ENCODE measurements around the gene PIWIL1.

The PIWIL1 gene

DNA sequence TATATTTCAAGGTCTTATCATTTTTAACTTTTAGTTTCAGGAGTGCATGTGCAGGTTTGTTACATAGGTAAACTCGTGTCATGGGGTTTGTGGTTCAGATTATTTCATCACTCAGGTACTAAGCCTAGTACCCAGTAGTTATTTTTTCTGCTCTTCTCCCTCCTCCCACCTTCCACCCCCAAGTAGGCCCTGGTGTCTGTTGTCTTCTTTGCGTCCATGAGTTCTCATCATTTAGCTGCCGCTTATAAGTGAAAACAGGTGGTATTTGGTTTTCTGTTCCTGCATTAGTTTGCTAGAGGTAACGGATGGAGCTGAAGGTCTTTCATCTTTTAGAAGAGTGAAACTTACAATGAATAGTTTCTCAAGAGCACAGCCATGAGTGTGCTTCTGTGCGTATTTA, 24.4 kb downstream of the PIWIL1 start:
- H3K27ac ChIP-seq: no peak overlapping the region
- H4K20me1 ChIP-seq: no peaks in the 10 kb centered on the region
- no peak overlapping the region for H3K9ac ChIP-seq
- no peaks in the 10 kb centered on the region for H3K36me3 ChIP-seq
- no peak overlapping the region for H3K4me2 ChIP-seq
- TF ChIP-seq Cebpa-rat (IDR thresholded peaks at IDR 0.05): no peak
- no peak overlapping the region for H3K4me3 ChIP-seq
- H3K4me1 ChIP-seq: peaks cover 0 to 16% (median 10%) of the 10 kb centered on the region in 10 experiments; a peak in 13 of 20 replicates
- H3K9me3 ChIP-seq (replicated peaks in 1 of 11): no peaks in the 10 kb centered on the region
- H3K27me3 ChIP-seq: no peaks in the 10 kb centered on the region

- Histone ChIP-seq H3K9me3 (replicated peaks in 1 of 11) (peaks cover 0 to 5% (median 0%) of the 10 kb centered on the region in 11 experiments; a peak in 2 of 22 replicates), H3K4me1 (peaks cover 0 to 4% (median 0%) of the 10 kb centered on the region in 10 experiments; a peak in 2 of 20 replicates), H3K27me3 (no peaks in the 10 kb centered on the region), H3K4me2 (no peak overlapping the region), H4K20me1 (no peaks in the 10 kb centered on the region), H3K4me3 (no peak overlapping the region), H3K27ac (no peak overlapping the region), H3K9ac (no peak overlapping the region), H3K36me3 (no peaks in the 10 kb centered on the region)
- no peak for TF ChIP-seq Cebpa-rat (IDR thresholded peaks at IDR 0.05)
Observed at GRCh38 chr12:130364578-130364977, 26.9 kb downstream of the PIWIL1 start.

DNA sequence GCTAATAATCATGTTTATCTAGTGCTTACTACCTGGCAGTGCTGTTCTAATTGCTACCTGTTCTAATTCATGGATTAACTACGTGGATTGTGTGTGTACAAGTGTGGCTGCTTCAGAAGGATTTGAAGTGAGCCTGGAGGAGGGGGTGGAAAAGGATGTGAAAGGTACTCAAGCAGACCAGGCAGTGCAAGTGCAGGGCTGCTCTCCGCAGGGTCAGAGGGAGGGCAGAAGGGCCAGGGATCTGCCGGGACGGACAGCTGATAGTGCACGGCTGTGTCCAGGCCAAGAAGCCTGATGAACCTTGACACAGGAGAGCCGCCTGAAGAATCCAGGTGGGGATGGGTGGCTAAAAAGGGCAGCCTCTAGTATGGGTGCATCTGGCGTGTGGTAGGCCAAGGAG, 28.5 kb downstream of the PIWIL1 start:
- H3K27ac ChIP-seq: no peak overlapping the region
- H3K27me3 ChIP-seq: no peaks in the 10 kb centered on the region
- peaks cover 0 to 4% (median 0%) of the 10 kb centered on the region in 10 experiments; a peak in 2 of 20 replicates for H3K4me1 ChIP-seq
- no peak overlapping the region for H3K4me2 ChIP-seq
- H3K4me3 ChIP-seq: no peak overlapping the region
- no peaks in the 10 kb centered on the region for H3K36me3 ChIP-seq
- peaks cover 0 to 5% (median 0%) of the 10 kb centered on the region in 11 experiments; a peak in 2 of 22 replicates for H3K9me3 ChIP-seq (replicated peaks in 1 of 11)
- no peak overlapping the region for H3K9ac ChIP-seq
- no peaks in the 10 kb centered on the region for H4K20me1 ChIP-seq
- no peak for TF ChIP-seq Cebpa-rat (IDR thresholded peaks at IDR 0.05)

- peaks cover 0 to 4% (median 0%) of the 10 kb centered on the region in 10 experiments; a peak in 2 of 20 replicates for H3K4me1 ChIP-seq
- peaks cover 0 to 5% (median 0%) of the 10 kb centered on the region in 11 experiments; a peak in 2 of 22 replicates for H3K9me3 ChIP-seq (replicated peaks in 1 of 11)
- peak overlapping the region in 1 of 11 experiments; percentile 12; a peak in 2 of 22 replicates for H3K4me2 ChIP-seq
- no peak for TF ChIP-seq Cebpa-rat (IDR thresholded peaks at IDR 0.05)
- no peaks in the 10 kb centered on the region for H3K27me3 ChIP-seq
- no peaks in the 10 kb centered on the region for H4K20me1 ChIP-seq
- H3K9ac ChIP-seq: no peak overlapping the region
- H3K36me3 ChIP-seq: no peaks in the 10 kb centered on the region
- H3K27ac ChIP-seq: no peak overlapping the region
- no peak overlapping the region for H3K4me3 ChIP-seq
Observed at GRCh38 chr12:130367003-130367402, 29.3 kb downstream of the PIWIL1 start.

- Histone ChIP-seq H3K9me3 (replicated peaks in 1 of 11) (peaks cover 0 to 5% (median 0%) of the 10 kb centered on the region in 11 experiments; a peak in 2 of 22 replicates), H3K4me1 (peaks cover 0 to 4% (median 0%) of the 10 kb centered on the region in 10 experiments; a peak in 2 of 20 replicates), H3K4me3 (no peak overlapping the region), H3K27ac (no peak overlapping the region), H3K27me3 (no peaks in the 10 kb centered on the region), H3K36me3 (no peaks in the 10 kb centered on the region), H4K20me1 (no peaks in the 10 kb centered on the region), H3K9ac (no peak overlapping the region), H3K4me2 (no peak overlapping the region)
- no peak for TF ChIP-seq Cebpa-rat (IDR thresholded peaks at IDR 0.05)
Observed at GRCh38 chr12:130367523-130367922, 29.8 kb downstream of the PIWIL1 start.

GRCh38 chr12:130369816-130370215, 32.1 kb downstream of the PIWIL1 start:
- H3K4me3 ChIP-seq: no peak overlapping the region
- peaks cover 0 to 5% (median 0%) of the 10 kb centered on the region in 11 experiments; a peak in 2 of 22 replicates for H3K9me3 ChIP-seq (replicated peaks in 1 of 11)
- H3K36me3 ChIP-seq: no peaks in the 10 kb centered on the region
- H4K20me1 ChIP-seq: no peaks in the 10 kb centered on the region
- H3K9ac ChIP-seq: no peak overlapping the region
- no peak for TF ChIP-seq Cebpa-rat (IDR thresholded peaks at IDR 0.05)
- no peak overlapping the region for H3K4me2 ChIP-seq
- peaks cover 0 to 4% (median 0%) of the 10 kb centered on the region in 10 experiments; a peak in 2 of 20 replicates for H3K4me1 ChIP-seq
- no peak overlapping the region for H3K27ac ChIP-seq
- no peaks in the 10 kb centered on the region for H3K27me3 ChIP-seq

- H3K9me3 ChIP-seq (replicated peaks in 1 of 11): peaks cover 0 to 5% (median 0%) of the 10 kb centered on the region in 11 experiments; a peak in 2 of 22 replicates
- TF ChIP-seq Cebpa-rat (IDR thresholded peaks at IDR 0.05): no peak
- H3K27ac ChIP-seq: no peak overlapping the region
- no peak overlapping the region for H3K4me3 ChIP-seq
- no peak overlapping the region for H3K9ac ChIP-seq
- peaks cover 0 to 8% (median 2%) of the 10 kb centered on the region in 10 experiments; a peak in 4 of 20 replicates for H3K4me1 ChIP-seq
- H3K4me2 ChIP-seq: no peak overlapping the region
- H3K27me3 ChIP-seq: no peaks in the 10 kb centered on the region
- no peaks in the 10 kb centered on the region for H4K20me1 ChIP-seq
- no peaks in the 10 kb centered on the region for H3K36me3 ChIP-seq
Observed at GRCh38 chr12:130371296-130371695, 33.6 kb downstream of the PIWIL1 start.

DNA sequence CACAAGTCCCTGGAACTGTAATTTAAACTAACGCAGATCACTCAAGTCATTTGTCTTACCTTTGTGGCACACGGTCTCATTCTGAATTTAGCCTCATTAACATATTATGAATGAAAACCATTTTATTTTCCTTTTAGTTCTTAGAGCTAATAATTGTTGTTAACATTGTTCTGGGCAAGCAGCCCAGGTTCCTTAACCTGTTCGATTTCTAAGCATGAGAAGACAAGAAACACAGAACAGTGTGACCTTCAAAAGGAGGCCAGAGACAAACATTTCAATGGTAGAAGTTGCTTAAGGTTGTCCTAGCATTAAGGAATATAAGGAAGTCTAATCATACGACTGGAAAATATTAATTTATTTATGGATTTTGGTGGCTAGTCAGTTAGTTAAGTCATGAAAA, 35.2 kb downstream of the PIWIL1 start:
- H3K4me1 ChIP-seq: peaks cover 0 to 8% (median 0%) of the 10 kb centered on the region in 10 experiments; a peak in 2 of 20 replicates
- H3K9ac ChIP-seq: no peak overlapping the region
- H4K20me1 ChIP-seq: no peaks in the 10 kb centered on the region
- H3K4me3 ChIP-seq: no peak overlapping the region
- H3K4me2 ChIP-seq: no peak overlapping the region
- TF ChIP-seq Cebpa-rat (IDR thresholded peaks at IDR 0.05): no peak
- H3K9me3 ChIP-seq (replicated peaks in 1 of 11): peaks cover 0 to 13% (median 4%) of the 10 kb centered on the region in 11 experiments; a peak in 5 of 22 replicates
- no peaks in the 10 kb centered on the region for H3K27me3 ChIP-seq
- H3K27ac ChIP-seq: no peak overlapping the region
- H3K36me3 ChIP-seq: no peaks in the 10 kb centered on the region

DNA sequence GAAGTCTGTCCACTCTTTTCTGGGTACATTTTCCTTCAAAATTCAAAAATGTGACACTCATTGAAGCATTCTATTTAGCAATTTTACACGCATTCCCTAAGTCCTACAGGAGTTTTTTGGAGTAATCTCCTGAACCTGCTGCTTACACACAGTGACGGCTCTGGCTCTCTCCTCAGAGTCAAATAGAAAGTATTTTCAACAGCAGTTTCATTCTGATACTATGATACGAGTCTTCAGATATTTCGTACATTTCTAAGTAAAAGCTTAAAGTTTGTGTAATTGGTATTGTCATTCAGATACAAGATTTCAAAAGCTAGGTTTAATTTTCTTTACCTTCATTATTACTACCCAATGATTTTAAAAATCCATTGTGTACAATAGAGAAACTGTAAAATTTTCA, 36.4 kb downstream of the PIWIL1 start:
- H3K9ac ChIP-seq: no peak overlapping the region
- H3K9me3 ChIP-seq (replicated peaks in 1 of 11): peaks cover 0 to 12% (median under 1%) of the 10 kb centered on the region in 11 experiments; a peak in 5 of 22 replicates
- no peak overlapping the region for H3K4me3 ChIP-seq
- peaks cover 0 to 8% (median 0%) of the 10 kb centered on the region in 10 experiments; a peak in 2 of 20 replicates for H3K4me1 ChIP-seq
- no peak overlapping the region for H3K27ac ChIP-seq
- H4K20me1 ChIP-seq: no peaks in the 10 kb centered on the region
- H3K27me3 ChIP-seq: no peaks in the 10 kb centered on the region
- H3K4me2 ChIP-seq: no peak overlapping the region
- TF ChIP-seq Cebpa-rat (IDR thresholded peaks at IDR 0.05): no peak
- no peaks in the 10 kb centered on the region for H3K36me3 ChIP-seq

Data from BLaER1 treated with 17β-estradiol and CSF1 and Interleukin-3, amounts not matched to agents 10 nM and 100 nM (cell line).